ENCODE results near the gene APCS. TPM values are rescaled to one million over a fixed set of nuclear protein-coding genes. Genes with fewer than 3 reads are reported as not detected.

The APCS gene
- total RNA-seq (not detected), polyA plus RNA-seq (ENCODE audit: insufficient read length in 6 of 6) (not detected)
- long read RNA-seq, donor 1: 0 reads
- long read RNA-seq, donor 2: 0 reads
- long read RNA-seq, donor 3: 0 reads
- long read RNA-seq, donor 4: 0 reads
- long read RNA-seq, donor 5: 0 reads
- long read RNA-seq, donor 6: 0 reads
- long read RNA-seq, donor 7: 0 reads
- long read RNA-seq, donor 8: 0 reads
- long read RNA-seq, donor 9: 0 reads
- long read RNA-seq, donor 10: 0 reads
- long read RNA-seq, donor 11: 0 reads
- long read RNA-seq, donor 12: 0 reads

- H3K27ac ChIP-seq: no peak within 1 kb of the TSS
- H3K27me3 ChIP-seq: no peaks in the 10 kb centered on the region
- ATAC-seq (no peak), DNase-seq (no peak)
- H3K4me3 ChIP-seq: no peak within 1 kb of the TSS
- TF ChIP-seq CTCF (IDR thresholded peaks at IDR 0.05): no peak
- intact Hi-C loops (cut with DNase I): no loop called here
- no peaks in the 10 kb centered on the region for H3K36me3 ChIP-seq
- H3K9me3 ChIP-seq: peaks cover 0 to 5% of the 10 kb centered on the region in 2 donors
- no peaks in the 10 kb centered on the region for H3K4me1 ChIP-seq
These were observed at the start of gene APCS for GRCh38 chr1:159587461-159587951. APCS (plus strand) TSS chr1:159587826; CDS start chr1:159587922, 96 bp downstream.

- Histone ChIP-seq H3K4me1 (no peaks in the 10 kb centered on the region), H3K27me3 (no peaks in the 10 kb centered on the region), H3K36me3 (no peaks in the 10 kb centered on the region), H3K4me3 (no peak overlapping the region), H3K27ac (no peak overlapping the region), H3K9me3 (no peaks in the 10 kb centered on the region)
- ATAC-seq (no peak), DNase-seq (no peak)
- no peak for TF ChIP-seq CTCF (IDR thresholded peaks at IDR 0.05)
- intact Hi-C loops (cut with DNase I): no loop called here
These were observed 39.5 kb upstream of the APCS start for GRCh38 chr1:159548126-159548525.

GRCh38 chr1:159554261-159554660 is 33.4 kb upstream of the APCS start:
- Histone ChIP-seq H3K4me3 (no peak overlapping the region), H3K36me3 (no peaks in the 10 kb centered on the region), H3K27me3 (no peaks in the 10 kb centered on the region), H3K4me1 (no peaks in the 10 kb centered on the region), H3K9me3 (no peaks in the 10 kb centered on the region), H3K27ac (no peak overlapping the region)
- ATAC-seq (no peak), DNase-seq (no peak)
- intact Hi-C loops (cut with DNase I): no loop called here
- no peak for TF ChIP-seq CTCF (IDR thresholded peaks at IDR 0.05)

- no peaks in the 10 kb centered on the region for H3K27me3 ChIP-seq
- H3K9me3 ChIP-seq: no peaks in the 10 kb centered on the region
- no peak for TF ChIP-seq CTCF (IDR thresholded peaks at IDR 0.05)
- H3K4me3 ChIP-seq: no peak overlapping the region
- no peaks in the 10 kb centered on the region for H3K36me3 ChIP-seq
- DNase-seq (no peak), ATAC-seq (no peak)
- intact Hi-C loops (cut with DNase I): no loop called here
- no peaks in the 10 kb centered on the region for H3K4me1 ChIP-seq
- H3K27ac ChIP-seq: no peak overlapping the region
These were observed 32.9 kb upstream of the APCS start for GRCh38 chr1:159554696-159555095.

- intact Hi-C loops (cut with DNase I): no loop called here
- H3K4me3 ChIP-seq: no peak overlapping the region
- H3K36me3 ChIP-seq: no peaks in the 10 kb centered on the region
- no peak overlapping the region for H3K27ac ChIP-seq
- DNase-seq (no peak), ATAC-seq (no peak)
- H3K27me3 ChIP-seq: no peaks in the 10 kb centered on the region
- no peak for TF ChIP-seq CTCF (IDR thresholded peaks at IDR 0.05)
- H3K4me1 ChIP-seq: no peaks in the 10 kb centered on the region
- H3K9me3 ChIP-seq: no peaks in the 10 kb centered on the region
These were observed 30.7 kb upstream of the APCS start for GRCh38 chr1:159556931-159557369.
